Thyroid gland (tissue), 4 donors: Measurements from ENCODE around the gene IDS.
"Not testable (repeated sequence)": the region's sequence is repeated elsewhere in the genome, so short reads cannot be mapped to it uniquely, and the experiment has no call there.

Experiments used
- POLR2A ChIP-seq, 2 donors: fragments of 450-650 bp; IDR thresholded peaks; one replicate each; pipeline ENCODE4 v1.6.1; 2017; ENCODE audit warnings: antibody characterized with exemption in 2 of 2, mild to moderate bottlenecking in 2 of 2, moderate library complexity in 1 of 2
- TF ChIP-seq, protein P1 (sequence below), 6 experiments: fragments of 200-600 bp in 3 of 6; fragments of 450-650 bp in 3 of 6; sonication (generic) in 3 of 6; IDR thresholded peaks; one replicate each; pipeline ENCODE4 v1.5.1; 2016 to 2019; ENCODE audit warnings: antibody characterized with exemption in 6 of 6, mild to moderate bottlenecking in 2 of 6, inconsistent platforms in 1 of 6, moderate library complexity in 1 of 6

DNA sequence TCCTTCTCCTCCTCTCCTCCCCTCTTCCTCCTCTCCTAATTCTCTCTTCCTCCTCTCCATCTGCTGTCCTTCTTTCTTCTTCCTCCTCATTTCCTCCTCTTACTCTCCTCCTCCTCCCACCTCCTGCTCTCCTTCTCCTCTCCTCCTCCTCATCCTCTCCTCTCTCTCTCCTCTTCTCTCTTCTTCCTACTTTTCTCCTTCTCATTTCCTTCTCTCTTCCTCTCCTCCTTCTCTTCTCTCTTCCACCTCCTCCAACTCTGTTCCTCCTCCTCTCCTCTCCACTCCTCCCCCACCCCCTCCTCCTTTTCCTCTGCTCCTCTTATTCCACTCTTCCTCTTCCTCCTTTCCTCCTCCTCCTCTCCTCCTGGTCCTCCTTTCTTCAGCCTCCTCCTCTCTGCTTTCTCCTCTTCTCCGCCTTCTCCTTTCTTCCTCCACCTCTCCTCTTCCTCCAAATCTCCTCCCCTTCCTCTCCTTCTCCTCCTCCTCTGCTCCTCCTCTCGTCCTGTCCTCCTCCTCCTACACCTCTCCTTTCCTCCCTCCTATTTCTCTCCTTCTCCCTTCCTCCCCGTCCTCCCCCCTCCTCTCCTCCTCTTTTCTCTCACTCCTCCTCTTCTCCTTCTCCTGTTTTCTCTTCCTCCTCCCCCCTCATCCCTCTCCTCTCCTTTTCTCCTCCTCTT lies 30.0 kb upstream of the IDS start:
- TF ChIP-seq, protein P1, sequence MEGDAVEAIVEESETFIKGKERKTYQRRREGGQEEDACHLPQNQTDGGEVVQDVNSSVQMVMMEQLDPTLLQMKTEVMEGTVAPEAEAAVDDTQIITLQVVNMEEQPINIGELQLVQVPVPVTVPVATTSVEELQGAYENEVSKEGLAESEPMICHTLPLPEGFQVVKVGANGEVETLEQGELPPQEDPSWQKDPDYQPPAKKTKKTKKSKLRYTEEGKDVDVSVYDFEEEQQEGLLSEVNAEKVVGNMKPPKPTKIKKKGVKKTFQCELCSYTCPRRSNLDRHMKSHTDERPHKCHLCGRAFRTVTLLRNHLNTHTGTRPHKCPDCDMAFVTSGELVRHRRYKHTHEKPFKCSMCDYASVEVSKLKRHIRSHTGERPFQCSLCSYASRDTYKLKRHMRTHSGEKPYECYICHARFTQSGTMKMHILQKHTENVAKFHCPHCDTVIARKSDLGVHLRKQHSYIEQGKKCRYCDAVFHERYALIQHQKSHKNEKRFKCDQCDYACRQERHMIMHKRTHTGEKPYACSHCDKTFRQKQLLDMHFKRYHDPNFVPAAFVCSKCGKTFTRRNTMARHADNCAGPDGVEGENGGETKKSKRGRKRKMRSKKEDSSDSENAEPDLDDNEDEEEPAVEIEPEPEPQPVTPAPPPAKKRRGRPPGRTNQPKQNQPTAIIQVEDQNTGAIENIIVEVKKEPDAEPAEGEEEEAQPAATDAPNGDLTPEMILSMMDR (IDR thresholded peaks at IDR 0.05) = not testable (repeated sequence)
- not testable (repeated sequence) for TF ChIP-seq POLR2A (IDR thresholded peaks at IDR 0.05)
